CD4-positive, alpha-beta T cell treated with Interleukin-17A for 4 hours (primary cell): Measurements from ENCODE around the gene CDC42BPA.
"Not testable (repeated sequence)": the region's sequence is repeated elsewhere in the genome, so short reads cannot be mapped to it uniquely, and the experiment has no call there.

Experiments
- DNase-seq: peaks from one replicate; pipeline ENCODE4 v3.0.0-alpha.2; 2020; ENCODE audit warnings: mixed read lengths

The CDC42BPA gene

GRCh38 chr1:227210604-227211003 lies 107.7 kb downstream of the CDC42BPA start:
- no peak for DNase-seq

GRCh38 chr1:227197064-227197463 lies 121.2 kb downstream of the CDC42BPA start:
- DNase-seq = no peak

GRCh38 chr1:227192163-227192562 lies 126.1 kb downstream of the CDC42BPA start:
- no peak for DNase-seq

- no peak for DNase-seq
These were observed 126.7 kb downstream of the CDC42BPA start for GRCh38 chr1:227191607-227192006.

- DNase-seq = no peak
These were observed 128.0 kb downstream of the CDC42BPA start for GRCh38 chr1:227190321-227190720.

- no peak for DNase-seq
These were observed 133.0 kb downstream of the CDC42BPA start for GRCh38 chr1:227185291-227185690.

GRCh38 chr1:227182012-227182411 lies 136.3 kb downstream of the CDC42BPA start:
- no peak for DNase-seq

GRCh38 chr1:227175611-227176010 lies 142.7 kb downstream of the CDC42BPA start:
- DNase-seq = no peak

GRCh38 chr1:227174164-227174563 lies 144.1 kb downstream of the CDC42BPA start:
- no peak for DNase-seq

- no peak for DNase-seq
These were observed 147.7 kb downstream of the CDC42BPA start for GRCh38 chr1:227170361-227171166.

GRCh38 chr1:227169343-227169742 lies 148.9 kb downstream of the CDC42BPA start:
- no peak for DNase-seq

GRCh38 chr1:227167276-227168101 lies 150.8 kb downstream of the CDC42BPA start:
- DNase-seq = no peak

- DNase-seq = no peak
These were observed 151.7 kb downstream of the CDC42BPA start for GRCh38 chr1:227166559-227166958.

- no peak for DNase-seq
These were observed 156.8 kb downstream of the CDC42BPA start for GRCh38 chr1:227161470-227161869.

- DNase-seq = no peak
These were observed 161.8 kb downstream of the CDC42BPA start for GRCh38 chr1:227156520-227156919.

- no peak for DNase-seq
These were observed 162.6 kb downstream of the CDC42BPA start for GRCh38 chr1:227155688-227156087.

GRCh38 chr1:227155004-227155403 lies 163.3 kb downstream of the CDC42BPA start:
- DNase-seq = no peak

GRCh38 chr1:227152525-227152924 lies 165.8 kb downstream of the CDC42BPA start:
- DNase-seq = no peak

- DNase-seq = no peak
These were observed 177.9 kb downstream of the CDC42BPA start for GRCh38 chr1:227140376-227140775.

- DNase-seq = no peak
These were observed 182.0 kb downstream of the CDC42BPA start for GRCh38 chr1:227136210-227136820.

GRCh38 chr1:227134686-227135314 lies 183.5 kb downstream of the CDC42BPA start:
- no peak for DNase-seq

GRCh38 chr1:227132695-227133094 lies 185.6 kb downstream of the CDC42BPA start:
- DNase-seq = not testable (repeated sequence)

GRCh38 chr1:227131193-227131592 lies 187.1 kb downstream of the CDC42BPA start:
- no peak for DNase-seq
